HepG2 (cell line): ENCODE results near the gene LYSMD1. TPM values are rescaled to one million over a fixed set of nuclear protein-coding genes. Genes with fewer than 3 reads are reported as not detected.

ENCODE experiments used
- AFF4 ChIP-seq: sonication (generic); formaldehyde crosslinking; IDR thresholded peaks from 2 replicates; pipeline ENCODE4 v1.4.0; 2020; ENCODE audit warnings: missing genetic modification reagents
- NFKB2 ChIP-seq: sonication (generic); formaldehyde crosslinking; IDR thresholded peaks from 2 replicates; pipeline ENCODE4 v1.4.0; 2020; ENCODE audit warnings: missing genetic modification reagents, borderline replicate concordance
- PRDM15 ChIP-seq: sonication (generic); formaldehyde crosslinking; IDR thresholded peaks from 2 replicates; pipeline ENCODE4 v1.4.0; 2020; ENCODE audit warnings: missing genetic modification reagents
- SP1 ChIP-seq, 2 experiments: fragments of 450-650 bp in 1 of 2; sonication (generic) in 1 of 2; formaldehyde crosslinking in 1 of 2; IDR thresholded peaks; 2 replicates each; pipeline versions ENCODE4 v1.4.0 to v1.6.1; 2016 to 2020; ENCODE audit warnings: missing genetic modification reagents in 1 of 2
- ZBTB40 ChIP-seq, 2 experiments: fragments of 450-650 bp in 1 of 2; sonication (generic) in 1 of 2; formaldehyde crosslinking in 1 of 2; IDR thresholded peaks; 2 replicates each; pipeline versions ENCODE4 v1.6.1 to v1.8.0; 2016 to 2022; ENCODE audit warnings: antibody characterized with exemption in 1 of 2, mild to moderate bottlenecking in 1 of 2, missing genetic modification reagents in 1 of 2
- ZNF124 ChIP-seq: sonication (generic); formaldehyde crosslinking; IDR thresholded peaks from 2 replicates; pipeline ENCODE4 v1.4.0; 2020; ENCODE audit warnings: missing genetic modification reagents
- ZNF546 ChIP-seq: sonication (generic); formaldehyde crosslinking; conservative IDR thresholded peaks from 2 replicates; pipeline ENCODE4 v1.8.1; 2023; ENCODE audit warnings: mild to moderate bottlenecking, missing genetic modification reagents
- polyA plus RNA-seq, 8 experiments: library from polyadenylated mRNA; depleted of rRNA in 3 of 8; stranded (reverse) in 7 of 8; unstranded in 1 of 8; fragments of >200 nt; fragmentation: Illumina TruSeq in 4 of 8; extraction: Trizol in 4 of 8; gene quantifications; 2 replicates each; pipeline versions ENCODE4 v1.2.1 to v1.2.3, GENCODE V29; 2011 to 2016; ENCODE audit warnings: low read depth in 4 of 8, missing spikeins in 1 of 8, mixed read lengths in 1 of 8; ENCODE audit not compliant: insufficient read depth in 1 of 8
- total RNA-seq, 5 experiments: library from RNA; depleted of rRNA; stranded (reverse); fragments of >200 nt; fragmentation: Illumina TruSeq; extraction: Trizol; gene quantifications; 2 replicates each; pipeline ENCODE4 v1.2.3, GENCODE V29; 2016; ENCODE audit warnings: low read depth in 1 of 5
- TF ChIP-seq, protein P1 (sequence below): sonication (generic); formaldehyde crosslinking; IDR thresholded peaks from 2 replicates; pipeline ENCODE4 v1.4.0; 2020; ENCODE audit warnings: missing genetic modification reagents

Gene LYSMD1
- total and polyA plus RNA-seq, 2 of the 13 experiments (the other 11 are each of a cell fraction or from before 2014, with no cell fraction given) = 3.8 to 4.8 TPM

GRCh38 chr1:151165738-151166504, at the start of gene LYSMD1, which contains the start of gene SCNM1 (continued):
- TF ChIP-seq, protein P1, sequence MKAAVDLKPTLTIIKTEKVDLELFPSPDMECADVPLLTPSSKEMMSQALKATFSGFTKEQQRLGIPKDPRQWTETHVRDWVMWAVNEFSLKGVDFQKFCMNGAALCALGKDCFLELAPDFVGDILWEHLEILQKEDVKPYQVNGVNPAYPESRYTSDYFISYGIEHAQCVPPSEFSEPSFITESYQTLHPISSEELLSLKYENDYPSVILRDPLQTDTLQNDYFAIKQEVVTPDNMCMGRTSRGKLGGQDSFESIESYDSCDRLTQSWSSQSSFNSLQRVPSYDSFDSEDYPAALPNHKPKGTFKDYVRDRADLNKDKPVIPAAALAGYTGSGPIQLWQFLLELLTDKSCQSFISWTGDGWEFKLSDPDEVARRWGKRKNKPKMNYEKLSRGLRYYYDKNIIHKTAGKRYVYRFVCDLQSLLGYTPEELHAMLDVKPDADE (CRISPR knock-in tag) = no peak
- TF ChIP-seq SP1 (IDR thresholded peaks at IDR 0.05) (no peak), SP1 (CRISPR knock-in tag; IDR thresholded peaks at IDR 0.05) (peak; percentile 50), PRDM15 (CRISPR knock-in tag) (no peak; the same call in 1 of the 2 replicates), ZBTB40 (IDR thresholded peaks at IDR 0.05) (peak; percentile 54; the same call in 1 of the 2 replicates), ZBTB40 (CRISPR knock-in tag; IDR thresholded peaks at IDR 0.05) (peak; percentile 69), AFF4 (CRISPR knock-in tag) (0 out of 2 replicates have a peak, but pooled peaks have one; percentile 24), NFKB2 (CRISPR knock-in tag) (0 out of 2 replicates have a peak, but pooled peaks have one; percentile 36), ZNF124 (CRISPR knock-in tag) (peak; percentile 83; the same call in 1 of the 2 replicates), ZNF546 (CRISPR knock-in tag) (no peak)
